Measurements from ENCODE around the gene LSAMP. TPM values are rescaled to one million over a fixed set of nuclear protein-coding genes. Genes with fewer than 3 reads are reported as not detected.

Gene LSAMP
- total RNA-seq, 1 donor from 2014 or later = 30.1 TPM

DNA sequence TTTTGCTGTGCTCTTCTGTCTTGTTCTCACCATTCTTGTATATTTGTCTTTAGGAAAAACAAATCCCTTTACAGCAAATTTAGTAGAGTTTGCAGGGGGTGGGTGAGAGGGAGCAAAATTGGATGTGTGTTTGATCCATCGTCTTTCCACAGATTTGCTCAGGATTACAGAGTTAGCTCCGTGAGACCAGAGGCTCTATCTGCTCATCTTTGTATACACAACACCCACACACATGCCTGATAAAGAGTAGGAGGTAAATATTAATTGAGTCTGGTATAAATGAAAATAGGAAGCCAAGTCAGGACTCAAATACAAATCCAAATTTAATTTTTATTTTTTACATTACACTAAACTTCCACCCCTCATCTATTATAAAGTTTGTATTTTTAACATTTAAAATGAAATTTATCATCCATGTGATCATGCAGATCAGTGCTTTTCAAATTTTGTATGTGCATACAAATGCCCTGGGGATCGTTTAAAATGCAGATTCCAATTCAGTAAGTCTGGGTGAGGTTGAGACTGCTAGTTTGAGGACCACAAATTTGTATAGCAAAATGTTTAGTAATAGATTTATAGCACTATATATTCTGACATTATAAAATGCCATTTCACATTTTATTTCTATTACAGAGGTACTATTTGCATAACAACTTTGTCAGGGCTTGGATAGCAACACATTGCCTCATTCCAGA lies 326.7 kb downstream of the LSAMP start:
- no peaks in the 10 kb centered on the region for H3K36me3 Mint-ChIP-seq

DNA sequence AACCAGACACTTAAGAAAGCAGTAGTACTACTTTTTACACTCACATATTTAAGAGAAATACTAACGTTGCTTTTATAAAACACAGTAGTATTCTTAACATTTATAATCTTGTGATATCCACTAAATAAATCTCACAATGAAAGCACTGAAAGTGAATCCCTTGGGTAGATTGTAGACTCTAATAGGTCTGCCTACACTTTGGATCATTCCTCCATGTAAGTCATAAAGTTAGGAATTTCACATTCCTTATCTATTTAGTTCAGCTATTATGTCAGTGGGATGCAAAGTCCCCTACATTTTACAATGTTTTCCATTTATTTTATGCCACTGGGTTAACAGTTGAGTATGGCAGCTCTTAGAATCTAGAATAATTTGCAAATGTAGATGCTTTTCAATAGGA lies 330.7 kb downstream of the LSAMP start:
- TF ChIP-seq, protein P1, sequence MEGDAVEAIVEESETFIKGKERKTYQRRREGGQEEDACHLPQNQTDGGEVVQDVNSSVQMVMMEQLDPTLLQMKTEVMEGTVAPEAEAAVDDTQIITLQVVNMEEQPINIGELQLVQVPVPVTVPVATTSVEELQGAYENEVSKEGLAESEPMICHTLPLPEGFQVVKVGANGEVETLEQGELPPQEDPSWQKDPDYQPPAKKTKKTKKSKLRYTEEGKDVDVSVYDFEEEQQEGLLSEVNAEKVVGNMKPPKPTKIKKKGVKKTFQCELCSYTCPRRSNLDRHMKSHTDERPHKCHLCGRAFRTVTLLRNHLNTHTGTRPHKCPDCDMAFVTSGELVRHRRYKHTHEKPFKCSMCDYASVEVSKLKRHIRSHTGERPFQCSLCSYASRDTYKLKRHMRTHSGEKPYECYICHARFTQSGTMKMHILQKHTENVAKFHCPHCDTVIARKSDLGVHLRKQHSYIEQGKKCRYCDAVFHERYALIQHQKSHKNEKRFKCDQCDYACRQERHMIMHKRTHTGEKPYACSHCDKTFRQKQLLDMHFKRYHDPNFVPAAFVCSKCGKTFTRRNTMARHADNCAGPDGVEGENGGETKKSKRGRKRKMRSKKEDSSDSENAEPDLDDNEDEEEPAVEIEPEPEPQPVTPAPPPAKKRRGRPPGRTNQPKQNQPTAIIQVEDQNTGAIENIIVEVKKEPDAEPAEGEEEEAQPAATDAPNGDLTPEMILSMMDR (IDR thresholded peaks at IDR 0.05; ENCODE audit: unreplicated experiment) = no peak
- no peaks in the 10 kb centered on the region for H3K36me3 Mint-ChIP-seq
- no peaks in the 10 kb centered on the region for H3K9me3 Mint-ChIP-seq
- H3K4me1 Mint-ChIP-seq = peaks cover 14% of the 10 kb centered on the region
- H3K27me3 Mint-ChIP-seq (ENCODE audit: low read depth) = no peaks in the 10 kb centered on the region
- H3K27ac Mint-ChIP-seq = no peak overlapping the region
- DNase-seq (ENCODE audit: low spot score in 2 of 2, unreplicated experiment in 2 of 2) = no peak
- no peak overlapping the region for H3K4me3 Mint-ChIP-seq

More for the DNA sequence above, 326.7 kb downstream of the LSAMP start:
- TF ChIP-seq, protein P1 (IDR thresholded peaks at IDR 0.05; ENCODE audit: unreplicated experiment) = no peak
- H3K9me3 Mint-ChIP-seq = no peaks in the 10 kb centered on the region
- H3K4me3 Mint-ChIP-seq = no peak overlapping the region
- DNase-seq (ENCODE audit: low spot score in 2 of 2, unreplicated experiment in 2 of 2) = no peak
- H3K4me1 Mint-ChIP-seq = no peaks in the 10 kb centered on the region
- no peaks in the 10 kb centered on the region for H3K27me3 Mint-ChIP-seq (ENCODE audit: low read depth)
- no peak overlapping the region for H3K27ac Mint-ChIP-seq

DNA sequence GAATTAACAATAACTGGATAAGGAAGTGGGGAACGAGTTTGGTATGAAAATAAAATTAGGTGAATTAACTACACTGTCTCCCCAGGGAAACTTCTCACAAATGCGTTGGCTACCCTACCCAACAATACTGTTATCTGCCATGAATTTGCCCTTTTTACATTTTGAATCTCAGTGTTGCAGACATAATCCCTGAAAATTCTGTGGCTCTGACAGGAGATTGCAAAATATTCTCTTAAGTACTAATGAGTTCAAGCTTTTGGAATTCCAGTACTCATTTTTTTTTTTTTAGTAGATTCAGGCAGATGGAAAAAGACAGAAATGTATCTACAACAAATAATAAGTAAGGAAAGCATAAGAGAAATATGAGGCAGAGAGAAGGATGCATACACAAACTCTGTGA lies 332.6 kb downstream of the LSAMP start:
- no peak for DNase-seq (ENCODE audit: low spot score in 2 of 2, unreplicated experiment in 2 of 2)
- H3K36me3 Mint-ChIP-seq = no peaks in the 10 kb centered on the region
- peaks cover 1% of the 10 kb centered on the region for H3K27me3 Mint-ChIP-seq (ENCODE audit: low read depth)
- H3K4me1 Mint-ChIP-seq = peaks cover 14% of the 10 kb centered on the region
- H3K27ac Mint-ChIP-seq = no peak overlapping the region
- H3K9me3 Mint-ChIP-seq = no peaks in the 10 kb centered on the region
- H3K4me3 Mint-ChIP-seq = no peak overlapping the region
- TF ChIP-seq, protein P1 (IDR thresholded peaks at IDR 0.05; ENCODE audit: unreplicated experiment) = no peak

DNA sequence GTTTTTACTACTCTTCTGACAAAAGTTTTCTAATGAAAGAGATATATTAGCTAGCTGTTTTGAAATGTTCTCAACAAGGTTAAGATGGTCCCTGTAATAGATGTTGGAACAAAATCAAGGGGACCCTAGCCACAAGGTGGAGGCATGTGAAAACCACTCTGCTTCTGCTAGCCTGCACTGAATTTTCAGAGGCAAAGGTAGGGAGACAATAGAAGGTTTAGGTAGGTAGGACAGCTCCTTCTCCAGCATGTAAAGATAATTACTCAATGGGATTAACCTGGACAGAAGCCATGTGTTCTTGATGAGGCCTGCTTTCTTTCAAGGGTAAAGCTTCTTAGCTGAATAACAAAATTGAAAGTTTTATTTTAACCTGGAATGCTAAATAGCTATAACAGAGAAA lies 333.5 kb downstream of the LSAMP start:
- Mint-ChIP-seq H3K4me3 (no peak overlapping the region), H3K36me3 (no peaks in the 10 kb centered on the region), H3K27ac (no peak overlapping the region), H3K27me3 (ENCODE audit: low read depth) (peaks cover 1% of the 10 kb centered on the region), H3K4me1 (peaks cover 14% of the 10 kb centered on the region), H3K9me3 (no peaks in the 10 kb centered on the region)
- DNase-seq (ENCODE audit: low spot score in 2 of 2, unreplicated experiment in 2 of 2) = no peak
- TF ChIP-seq, protein P1 (IDR thresholded peaks at IDR 0.05; ENCODE audit: unreplicated experiment) = no peak

DNA sequence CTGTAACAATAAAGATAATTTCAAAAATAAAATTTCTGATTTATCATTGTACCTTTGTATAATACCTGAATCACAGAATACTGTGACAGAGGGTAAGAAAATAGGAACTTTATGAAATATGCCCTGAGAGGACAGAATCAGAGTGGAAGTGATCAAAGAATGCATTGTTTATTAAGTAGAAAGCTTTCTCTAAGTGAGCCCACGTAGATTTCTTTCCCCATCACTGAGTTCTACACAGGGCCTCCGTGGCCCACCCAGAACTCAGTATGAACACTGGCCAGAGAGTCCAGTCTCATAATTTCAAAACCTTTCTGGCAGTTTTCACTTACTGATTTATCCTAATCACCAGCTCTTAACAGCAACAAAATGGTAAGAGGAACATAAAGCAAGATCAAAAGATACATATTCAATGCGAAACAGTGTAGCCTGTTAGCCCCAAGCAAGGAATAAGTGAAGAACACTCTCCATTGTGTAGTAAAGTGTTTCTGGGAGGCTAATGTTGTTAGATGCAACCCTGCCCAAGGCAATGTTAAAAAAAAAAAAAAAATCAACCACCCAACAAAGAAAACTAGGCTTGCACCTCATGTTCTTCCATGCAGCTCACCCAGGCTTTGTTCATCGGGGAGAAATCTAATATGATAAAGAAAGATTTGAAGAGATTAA lies 341.3 kb downstream of the LSAMP start:
- Mint-ChIP-seq H3K27me3 (ENCODE audit: low read depth) (no peaks in the 10 kb centered on the region), H3K36me3 (no peaks in the 10 kb centered on the region), H3K9me3 (no peaks in the 10 kb centered on the region), H3K4me3 (no peak overlapping the region), H3K27ac (no peak overlapping the region), H3K4me1 (peaks cover 4% of the 10 kb centered on the region)
- TF ChIP-seq, protein P1 (IDR thresholded peaks at IDR 0.05; ENCODE audit: unreplicated experiment) = no peak
- DNase-seq (ENCODE audit: low spot score in 2 of 2, unreplicated experiment in 2 of 2) = no peak
